Mesenchymal stem cell (in vitro differentiated cells and primary cell): ENCODE measurements around the gene ZNF148.

ENCODE experiments used
- DNase-seq: peaks from one replicate; pipeline ENCODE4 v3.0.0-alpha.2; 2013
- H2AFZ ChIP-seq: one replicate; pipeline ENCODE4 v1.6.1; 2013; ENCODE audit warnings: low read depth, mild to moderate bottlenecking, control low read depth, inconsistent platforms, low read length, moderate library complexity
- H2AK5ac ChIP-seq: 2 replicates; pipeline ENCODE4 v1.6.1; 2013; ENCODE audit warnings: low read length, moderate library complexity, mild to moderate bottlenecking, inconsistent platforms; ENCODE audit not compliant: severe bottlenecking
- H2BK120ac ChIP-seq: one replicate; pipeline ENCODE4 v1.6.1; 2013; ENCODE audit warnings: low read depth, mild to moderate bottlenecking, inconsistent platforms, low read length, moderate library complexity
- H2BK12ac ChIP-seq, 2 experiments: one replicate each; pipeline ENCODE4 v1.6.1; 2013; ENCODE audit warnings: inconsistent platforms in 2 of 2, low read length in 2 of 2, mild to moderate bottlenecking in 2 of 2, moderate library complexity in 2 of 2, control low read depth in 1 of 2
- H2BK15ac ChIP-seq: one replicate; pipeline ENCODE4 v1.6.1; 2013; ENCODE audit warnings: mild to moderate bottlenecking, low read depth, inconsistent platforms; ENCODE audit not compliant: poor library complexity, severe bottlenecking
- H2BK5ac ChIP-seq: 2 replicates; pipeline ENCODE4 v1.6.1; 2013; ENCODE audit warnings: low read depth, mild to moderate bottlenecking, low read length, control low read depth, inconsistent platforms; ENCODE audit not compliant: poor library complexity, severe bottlenecking
- H3K14ac ChIP-seq, 2 experiments: one replicate each; pipeline ENCODE4 v1.6.1; 2013; ENCODE audit warnings: inconsistent platforms in 2 of 2, low read length in 2 of 2, control low read depth in 1 of 2, mild to moderate bottlenecking in 1 of 2, moderate library complexity in 1 of 2
- H3K18ac ChIP-seq, 2 experiments: one replicate each; pipeline ENCODE4 v1.6.1; 2013; ENCODE audit warnings: inconsistent platforms in 2 of 2, low read length in 2 of 2, control low read depth in 1 of 2, low read depth in 1 of 2, mild to moderate bottlenecking in 1 of 2
- H3K23ac ChIP-seq, 2 experiments: one replicate each; pipeline ENCODE4 v1.6.1; 2013; ENCODE audit warnings: inconsistent platforms in 2 of 2, low read length in 2 of 2, mild to moderate bottlenecking in 2 of 2, moderate library complexity in 2 of 2, control low read depth in 1 of 2
- H3K27ac ChIP-seq: 2 replicates; pipeline ENCODE4 v1.5.1; 2013; ENCODE audit warnings: mild to moderate bottlenecking, moderate library complexity, low read length, control low read depth, inconsistent platforms; ENCODE audit not compliant: poor library complexity, severe bottlenecking
- H3K27me3 ChIP-seq, 2 experiments: 2 replicates each; pipeline versions ENCODE4 v1.6.1 to v1.7.0; 2013; ENCODE audit warnings: low read length in 2 of 2, mild to moderate bottlenecking in 2 of 2, moderate library complexity in 2 of 2, control low read depth in 1 of 2, inconsistent platforms in 1 of 2; ENCODE audit not compliant: control insufficient read depth in 1 of 2, insufficient read depth in 1 of 2
- H3K36me3 ChIP-seq, 2 experiments: 2 replicates each; pipeline versions ENCODE4 v1.6.1 to v1.7.0; 2013; ENCODE audit warnings: low read length in 2 of 2, control low read depth in 1 of 2, inconsistent platforms in 1 of 2, low read depth in 1 of 2, mild to moderate bottlenecking in 1 of 2; ENCODE audit not compliant: insufficient read depth in 2 of 2, control insufficient read depth in 1 of 2
- H3K4ac ChIP-seq, 2 experiments: one replicate each; pipeline ENCODE4 v1.6.1; 2013; ENCODE audit warnings: inconsistent platforms in 2 of 2, low read length in 2 of 2, mild to moderate bottlenecking in 2 of 2, moderate library complexity in 2 of 2, control low read depth in 1 of 2, low read depth in 1 of 2
- H3K4me1 ChIP-seq: 2 replicates; pipeline ENCODE4 v1.6.1; 2013; ENCODE audit warnings: low read depth, low read length, control low read depth; ENCODE audit not compliant: control insufficient read depth, insufficient read depth
- H3K4me2 ChIP-seq: 2 replicates; pipeline ENCODE4 v1.6.1; 2013; ENCODE audit warnings: low read length, mild to moderate bottlenecking, inconsistent platforms; ENCODE audit not compliant: poor library complexity, severe bottlenecking
- H3K4me3 ChIP-seq, 2 experiments: 2 replicates each; pipeline versions ENCODE4 v1.5.1 to v1.7.0; 2013; ENCODE audit warnings: low read length in 2 of 2, mild to moderate bottlenecking in 2 of 2, control low read depth in 1 of 2, low read depth in 1 of 2; ENCODE audit not compliant: insufficient read depth in 1 of 2
- H3K79me1 ChIP-seq: replicated peaks from 2 replicates; pipeline ENCODE4 v1.6.1; 2013; ENCODE audit warnings: mild to moderate bottlenecking, control low read depth, low read length, inconsistent platforms; ENCODE audit not compliant: poor library complexity, severe bottlenecking
- H3K9ac ChIP-seq: 2 replicates; pipeline ENCODE4 v1.7.0; 2013; ENCODE audit warnings: mild to moderate bottlenecking, low read length, moderate library complexity
- H3K9me3 ChIP-seq: 2 replicates; pipeline ENCODE4 v1.7.0; 2013; ENCODE audit warnings: mild to moderate bottlenecking, low read length; ENCODE audit not compliant: control insufficient read depth
- H4K8ac ChIP-seq: one replicate; pipeline ENCODE4 v1.6.1; 2013; ENCODE audit warnings: inconsistent platforms, mild to moderate bottlenecking, low read length, moderate library complexity
- H4K91ac ChIP-seq: one replicate; pipeline ENCODE4 v1.6.1; 2013; ENCODE audit warnings: mild to moderate bottlenecking, low read length, inconsistent platforms
- WGBS: methylation state at CpG from one replicate; pipeline ENCODE4 v1.1.7; 2013; ENCODE audit warnings: mixed read lengths; 5-methylcytosine and 5-hydroxymethylcytosine counted together

Gene ZNF148

GRCh38 chr3:125256675-125257074 is 118.5 kb downstream of the ZNF148 start:
- no peak overlapping the region for H2BK5ac ChIP-seq
- H4K91ac ChIP-seq, result no peak overlapping the region
- DNase-seq, result no peak
- H3K36me3 ChIP-seq, result peaks cover 10 to 44% of the 10 kb centered on the region in 2 experiments
- H2AFZ ChIP-seq, result no peak overlapping the region
- no peak overlapping the region for H2AK5ac ChIP-seq
- H3K23ac ChIP-seq, result no peak overlapping the region
- H2BK120ac ChIP-seq, result no peak overlapping the region
- no peak overlapping the region for H4K8ac ChIP-seq
- peaks cover 20% of the 10 kb centered on the region for H3K9me3 ChIP-seq
- H3K18ac ChIP-seq, result no peak overlapping the region
- H2BK15ac ChIP-seq, result no peak overlapping the region
- H3K27ac ChIP-seq, result no peak overlapping the region
- peaks cover 14% of the 10 kb centered on the region for H3K79me1 ChIP-seq
- H3K4ac ChIP-seq, result no peak overlapping the region
- H3K4me1 ChIP-seq, result no peaks in the 10 kb centered on the region
- no peak overlapping the region for H3K4me2 ChIP-seq
- no peak overlapping the region for H2BK12ac ChIP-seq
- no peak overlapping the region for H3K9ac ChIP-seq
- no peak overlapping the region for H3K14ac ChIP-seq
- peak overlapping the region in 1 of 2 experiments; percentile 2 for H3K4me3 ChIP-seq
- H3K27me3 ChIP-seq, result no peaks in the 10 kb centered on the region

GRCh38 chr3:125250973-125251372 is 124.2 kb downstream of the ZNF148 start:
- Histone ChIP-seq H3K14ac (no peak overlapping the region), H3K4me3 (no peak overlapping the region), H3K4ac (no peak overlapping the region)

GRCh38 chr3:125246237-125246636 is 128.9 kb downstream of the ZNF148 start:
- no peak overlapping the region for H3K9ac ChIP-seq
- no peak overlapping the region for H4K91ac ChIP-seq
- no CpG with 5 or more reads among the region's 1 CpG for WGBS
- H3K36me3 ChIP-seq, result peaks cover 3 to 14% of the 10 kb centered on the region in 2 experiments
- no peak overlapping the region for H3K4ac ChIP-seq
- peaks cover 13% of the 10 kb centered on the region for H3K79me1 ChIP-seq
- H3K4me3 ChIP-seq, result no peak overlapping the region
- H3K27ac ChIP-seq, result no peak overlapping the region
- H3K18ac ChIP-seq, result no peak overlapping the region
- H3K23ac ChIP-seq, result no peak overlapping the region
- no peak overlapping the region for H4K8ac ChIP-seq
- H2BK5ac ChIP-seq, result no peak overlapping the region
- no peak overlapping the region for H2AFZ ChIP-seq
- no peaks in the 10 kb centered on the region for H3K27me3 ChIP-seq
- no peak overlapping the region for H3K4me2 ChIP-seq
- DNase-seq, result no peak
- H2BK15ac ChIP-seq, result no peak overlapping the region
- no peak overlapping the region for H2BK12ac ChIP-seq
- no peaks in the 10 kb centered on the region for H3K9me3 ChIP-seq
- H3K4me1 ChIP-seq, result peaks cover 1% of the 10 kb centered on the region
- H2AK5ac ChIP-seq, result no peak overlapping the region
- H2BK120ac ChIP-seq, result no peak overlapping the region
- no peak overlapping the region for H3K14ac ChIP-seq

More at GRCh38 chr3:125250973-125251372, 124.2 kb downstream of the ZNF148 start:
- no peaks in the 10 kb centered on the region for H3K4me1 ChIP-seq
- H3K79me1 ChIP-seq, result peaks cover 4% of the 10 kb centered on the region
- H3K27me3 ChIP-seq, result no peaks in the 10 kb centered on the region
- no peak overlapping the region for H2AK5ac ChIP-seq
- H3K18ac ChIP-seq, result no peak overlapping the region
- WGBS, result 100% methylated on average over 1 of the region's 2 CpGs
- no peak overlapping the region for H2AFZ ChIP-seq
- peaks cover 1 to 25% of the 10 kb centered on the region in 2 experiments for H3K36me3 ChIP-seq
- DNase-seq, result no peak
- no peak overlapping the region for H2BK15ac ChIP-seq
- H3K23ac ChIP-seq, result no peak overlapping the region
- no peak overlapping the region for H2BK5ac ChIP-seq
- H4K91ac ChIP-seq, result no peak overlapping the region
- no peak overlapping the region for H3K9ac ChIP-seq
- no peak overlapping the region for H2BK12ac ChIP-seq
- H3K4me2 ChIP-seq, result no peak overlapping the region
- H3K9me3 ChIP-seq, result peaks cover 4% of the 10 kb centered on the region
- H2BK120ac ChIP-seq, result no peak overlapping the region
- no peak overlapping the region for H3K27ac ChIP-seq
- H4K8ac ChIP-seq, result no peak overlapping the region

GRCh38 chr3:125245521-125245920 is 129.6 kb downstream of the ZNF148 start:
- DNase-seq, result no peak
- Histone ChIP-seq H3K79me1 (peaks cover 13% of the 10 kb centered on the region), H3K4me1 (peaks cover 1% of the 10 kb centered on the region), H2BK120ac (no peak overlapping the region), H4K8ac (no peak overlapping the region), H2AK5ac (no peak overlapping the region), H2AFZ (no peak overlapping the region), H3K36me3 (peaks cover 3 to 12% of the 10 kb centered on the region in 2 experiments), H3K14ac (no peak overlapping the region), H3K4me3 (no peak overlapping the region), H3K9me3 (no peaks in the 10 kb centered on the region), H3K18ac (no peak overlapping the region), H3K4ac (no peak overlapping the region), H2BK12ac (no peak overlapping the region), H2BK5ac (no peak overlapping the region), H4K91ac (no peak overlapping the region), H3K27ac (no peak overlapping the region), H3K4me2 (no peak overlapping the region), H3K27me3 (no peaks in the 10 kb centered on the region), H3K9ac (no peak overlapping the region), H2BK15ac (no peak overlapping the region), H3K23ac (no peak overlapping the region)
